Measurements from ENCODE around the gene FANCB.

FANCB gene

GRCh38 chrX:14872851-14873675 is at the start of gene FANCB, which contains the start of gene MOSPD2:
Gene FANCB, minus strand, starts transcription at chrX:14873069. Its CDS starts 7,559 bp downstream, at chrX:14865510.
Gene MOSPD2, plus strand, starts transcription at chrX:14873421. Its CDS starts 108 bp downstream, at chrX:14873529.
- DNase-seq, result peak; percentile 95

- DNase-seq, result no peak
Observed at GRCh38 chrX:14922437-14922836, 49.6 kb upstream of the FANCB start.

GRCh38 chrX:14920196-14920595 is 47.3 kb upstream of the FANCB start:
- DNase-seq, result no peak

GRCh38 chrX:14919407-14919806 is 46.5 kb upstream of the FANCB start:
- no peak for DNase-seq

- no peak for DNase-seq
Observed at GRCh38 chrX:14916017-14916674, 43.3 kb upstream of the FANCB start.

- DNase-seq, result no peak
Observed at GRCh38 chrX:14915596-14915995, 42.7 kb upstream of the FANCB start.

GRCh38 chrX:14913241-14913640 is 40.4 kb upstream of the FANCB start:
- no peak for DNase-seq

GRCh38 chrX:14903891-14904290 is 31.0 kb upstream of the FANCB start:
- DNase-seq, result no peak

- DNase-seq, result no peak
Observed at GRCh38 chrX:14902537-14902936, 29.7 kb upstream of the FANCB start.

- no peak for DNase-seq
Observed at GRCh38 chrX:14899607-14900006, 26.7 kb upstream of the FANCB start.

GRCh38 chrX:14897042-14897441 is 24.2 kb upstream of the FANCB start:
- no peak for DNase-seq

- DNase-seq, result no peak
Observed at GRCh38 chrX:14896273-14896672, 23.4 kb upstream of the FANCB start.

- DNase-seq, result no peak
Observed at GRCh38 chrX:14886252-14886651, 13.4 kb upstream of the FANCB start.

GRCh38 chrX:14884714-14885113 is 11.8 kb upstream of the FANCB start:
- DNase-seq, result no peak

GRCh38 chrX:14883826-14884225 is 11.0 kb upstream of the FANCB start:
- DNase-seq, result no peak

GRCh38 chrX:14875624-14876023 is 2.8 kb upstream of the FANCB start:
- no peak for DNase-seq

GRCh38 chrX:14873676-14874049 is 794 bp upstream of the FANCB start:
- no peak for DNase-seq

GRCh38 chrX:14872355-14872754 is 514 bp downstream of the FANCB start:
- peak; percentile 29 for DNase-seq

- no peak for DNase-seq
Observed at GRCh38 chrX:14871767-14872166, 1.1 kb downstream of the FANCB start.

- DNase-seq, result no peak
Observed at GRCh38 chrX:14865201-14865600, 7.7 kb downstream of the FANCB start.

GRCh38 chrX:14864631-14865030 is 8.2 kb downstream of the FANCB start:
- DNase-seq, result no peak

- peak; percentile 9 for DNase-seq
Observed at GRCh38 chrX:14851526-14851925, 21.3 kb downstream of the FANCB start.

GRCh38 chrX:14843666-14844065 is 29.2 kb downstream of the FANCB start:
- no peak for DNase-seq

- DNase-seq, result no peak
Observed at GRCh38 chrX:14837155-14837554, 35.7 kb downstream of the FANCB start.
